ENCODE results near the gene HS6ST1.

DNA sequence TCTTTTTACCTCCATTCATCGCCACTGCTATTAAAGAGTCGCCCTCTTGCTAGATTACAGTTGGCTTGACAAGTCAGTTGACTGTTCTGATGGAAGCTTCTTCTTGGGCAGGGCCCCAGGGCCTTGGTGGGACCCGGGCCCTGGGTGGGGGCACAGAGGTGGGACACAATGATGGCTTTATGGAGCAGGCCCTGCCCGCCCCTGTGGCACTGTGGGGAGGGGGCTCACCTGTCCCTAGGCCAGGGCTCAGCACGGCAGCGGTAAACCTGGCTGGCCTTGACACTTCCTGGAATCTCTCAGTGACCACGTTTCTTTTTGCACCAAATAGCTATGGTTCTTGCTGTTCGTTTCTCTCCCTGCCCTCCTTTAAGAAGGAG lies 4.9 kb upstream of the HS6ST1 start:
- TF ChIP-seq GABPA (IDR thresholded peaks at IDR 0.05 in 1 of 2, conservative IDR thresholded peaks at IDR 0.05 in 1 of 2) (no peak), SP1 (IDR thresholded peaks at IDR 0.05) (no peak), ZBTB33 (IDR thresholded peaks at IDR 0.05) (no peak), RAD21 (IDR thresholded peaks at IDR 0.05) (no peak), TAF1 (conservative IDR thresholded peaks at IDR 0.05) (no peak), EGR1 (IDR thresholded peaks at IDR 0.05; ENCODE audit: low read depth in 2 of 2) (no peak), JUND (IDR thresholded peaks at IDR 0.05) (no peak), YY1 (IDR thresholded peaks at IDR 0.05) (no peak), FOXA1 (IDR thresholded peaks at IDR 0.05) (no peak), NR2F2 (IDR thresholded peaks at IDR 0.05) (no peak), HNF4G (IDR thresholded peaks at IDR 0.05) (no peak)
- TF ChIP-seq, protein P1, sequence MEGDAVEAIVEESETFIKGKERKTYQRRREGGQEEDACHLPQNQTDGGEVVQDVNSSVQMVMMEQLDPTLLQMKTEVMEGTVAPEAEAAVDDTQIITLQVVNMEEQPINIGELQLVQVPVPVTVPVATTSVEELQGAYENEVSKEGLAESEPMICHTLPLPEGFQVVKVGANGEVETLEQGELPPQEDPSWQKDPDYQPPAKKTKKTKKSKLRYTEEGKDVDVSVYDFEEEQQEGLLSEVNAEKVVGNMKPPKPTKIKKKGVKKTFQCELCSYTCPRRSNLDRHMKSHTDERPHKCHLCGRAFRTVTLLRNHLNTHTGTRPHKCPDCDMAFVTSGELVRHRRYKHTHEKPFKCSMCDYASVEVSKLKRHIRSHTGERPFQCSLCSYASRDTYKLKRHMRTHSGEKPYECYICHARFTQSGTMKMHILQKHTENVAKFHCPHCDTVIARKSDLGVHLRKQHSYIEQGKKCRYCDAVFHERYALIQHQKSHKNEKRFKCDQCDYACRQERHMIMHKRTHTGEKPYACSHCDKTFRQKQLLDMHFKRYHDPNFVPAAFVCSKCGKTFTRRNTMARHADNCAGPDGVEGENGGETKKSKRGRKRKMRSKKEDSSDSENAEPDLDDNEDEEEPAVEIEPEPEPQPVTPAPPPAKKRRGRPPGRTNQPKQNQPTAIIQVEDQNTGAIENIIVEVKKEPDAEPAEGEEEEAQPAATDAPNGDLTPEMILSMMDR (IDR thresholded peaks at IDR 0.05; ENCODE audit: low read depth, low read length, missing input control) = no peak
- TF ChIP-seq, protein P2, sequence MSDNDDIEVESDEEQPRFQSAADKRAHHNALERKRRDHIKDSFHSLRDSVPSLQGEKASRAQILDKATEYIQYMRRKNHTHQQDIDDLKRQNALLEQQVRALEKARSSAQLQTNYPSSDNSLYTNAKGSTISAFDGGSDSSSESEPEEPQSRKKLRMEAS (IDR thresholded peaks at IDR 0.05) = no peak
